BJ (cell line): ENCODE data around the gene COG2. TPM values are rescaled to one million over a fixed set of nuclear protein-coding genes. Genes with fewer than 3 reads are reported as not detected.

Experiments used
- CTCF ChIA-PET: fragments of 350-600 bp; formaldehyde crosslinking; extraction: SDS; loops from one replicate; lab custom pipeline; 2021; ENCODE audit warnings: antibody characterized with exemption, inconsistent platforms; lab: Yijun Ruan, JAX
- POLR2A ChIA-PET: fragments of 300-600 bp; sonication (Branson Sonifier 250); formaldehyde crosslinking; extraction: SDS; loops from one replicate; lab custom pipeline; 2021; ENCODE audit warnings: antibody characterized with exemption; lab: Charles Lee
- DNase-seq: peaks from one replicate; pipeline ENCODE4 v3.0.0-alpha.2; 2011; ENCODE audit warnings: low read depth
- H3K27me3 ChIP-seq: 2 replicates; pipeline ENCODE4 v1.6.0; 2011; ENCODE audit warnings: low read length; ENCODE audit not compliant: control insufficient read depth, insufficient read depth
- H3K36me3 ChIP-seq: 2 replicates; pipeline ENCODE4 v1.5.1; 2011; ENCODE audit warnings: low read length; ENCODE audit not compliant: control insufficient read depth, insufficient read depth
- H3K4me3 ChIP-seq: 2 replicates; pipeline ENCODE4 v1.5.1; 2011; ENCODE audit warnings: low read depth, mild to moderate bottlenecking, control low read depth, low read length
- polyA plus RNA-seq: library from polyadenylated mRNA; depleted of rRNA; stranded (reverse); fragments of >200 nt; gene quantifications from 2 replicates; pipeline ENCODE4 v1.2.3, GENCODE V29; 2011
- TF ChIP-seq, protein P1 (sequence below): IDR thresholded peaks from 2 replicates; pipeline ENCODE4 v1.5.1; 2011; ENCODE audit warnings: low read depth, mild to moderate bottlenecking, control low read depth, inconsistent platforms, low read length, moderate library complexity; ENCODE audit not compliant: insufficient read depth

COG2 gene
- polyA plus RNA-seq, 1 experiment, result 12.0 TPM

GRCh38 chr1:230669543-230669942 lies 27.3 kb downstream of the COG2 start:
- no peak for DNase-seq
- Histone ChIP-seq H3K36me3 (peaks cover 13% of the 10 kb centered on the region), H3K27me3 (no peaks in the 10 kb centered on the region), H3K4me3 (no peak overlapping the region)
- CTCF ChIA-PET, result no interaction called here
- POLR2A ChIA-PET, result no interaction called here
- TF ChIP-seq, protein P1, sequence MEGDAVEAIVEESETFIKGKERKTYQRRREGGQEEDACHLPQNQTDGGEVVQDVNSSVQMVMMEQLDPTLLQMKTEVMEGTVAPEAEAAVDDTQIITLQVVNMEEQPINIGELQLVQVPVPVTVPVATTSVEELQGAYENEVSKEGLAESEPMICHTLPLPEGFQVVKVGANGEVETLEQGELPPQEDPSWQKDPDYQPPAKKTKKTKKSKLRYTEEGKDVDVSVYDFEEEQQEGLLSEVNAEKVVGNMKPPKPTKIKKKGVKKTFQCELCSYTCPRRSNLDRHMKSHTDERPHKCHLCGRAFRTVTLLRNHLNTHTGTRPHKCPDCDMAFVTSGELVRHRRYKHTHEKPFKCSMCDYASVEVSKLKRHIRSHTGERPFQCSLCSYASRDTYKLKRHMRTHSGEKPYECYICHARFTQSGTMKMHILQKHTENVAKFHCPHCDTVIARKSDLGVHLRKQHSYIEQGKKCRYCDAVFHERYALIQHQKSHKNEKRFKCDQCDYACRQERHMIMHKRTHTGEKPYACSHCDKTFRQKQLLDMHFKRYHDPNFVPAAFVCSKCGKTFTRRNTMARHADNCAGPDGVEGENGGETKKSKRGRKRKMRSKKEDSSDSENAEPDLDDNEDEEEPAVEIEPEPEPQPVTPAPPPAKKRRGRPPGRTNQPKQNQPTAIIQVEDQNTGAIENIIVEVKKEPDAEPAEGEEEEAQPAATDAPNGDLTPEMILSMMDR, result no peak

- DNase-seq, result no peak
- Histone ChIP-seq H3K4me3 (no peak overlapping the region), H3K36me3 (peaks cover 9% of the 10 kb centered on the region), H3K27me3 (no peaks in the 10 kb centered on the region)
- POLR2A ChIA-PET, result no interaction called here
- CTCF ChIA-PET, result interaction anchor here (1.6 kb wide), 1 partner anchor 13 kb away, joined by 4 read pairs; no protein-coding TSS in a partner anchor
- TF ChIP-seq, protein P1, result no peak
Observed at GRCh38 chr1:230674581-230674980, 32.3 kb downstream of the COG2 start.

- Histone ChIP-seq H3K27me3 (no peaks in the 10 kb centered on the region), H3K36me3 (peaks cover 6% of the 10 kb centered on the region), H3K4me3 (no peak overlapping the region)
- DNase-seq, result no peak
- ChIA-PET CTCF (no interaction called here), POLR2A (no interaction called here)
- TF ChIP-seq, protein P1, result no peak
Observed at GRCh38 chr1:230677200-230677599, 34.9 kb downstream of the COG2 start.

DNA sequence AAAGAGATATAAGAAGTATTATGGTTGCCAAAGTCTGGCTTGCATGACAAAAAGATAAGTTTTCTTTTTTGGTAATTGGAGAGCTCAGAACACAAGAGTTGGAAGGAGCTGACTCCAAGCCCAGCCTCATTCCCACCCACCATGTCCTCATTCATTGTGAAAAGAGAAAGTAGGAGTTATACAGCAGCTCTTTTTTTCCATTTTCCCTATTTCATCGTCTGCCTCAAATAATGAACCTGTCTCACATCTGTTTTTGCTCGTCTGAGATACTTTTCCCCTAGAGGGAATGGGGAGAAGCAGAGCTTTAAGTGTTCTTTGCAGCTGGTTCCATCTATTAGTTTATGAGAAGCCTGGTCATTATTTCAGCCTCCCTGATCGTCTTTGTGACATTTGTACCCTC lies 36.9 kb downstream of the COG2 start:
- Histone ChIP-seq H3K36me3 (0 out of 2 replicates have a peak, but pooled peaks cover 4% of the 10 kb centered on the region), H3K4me3 (no peak overlapping the region), H3K27me3 (no peaks in the 10 kb centered on the region)
- CTCF ChIA-PET, result interaction anchor here (1.9 kb wide), 1 partner anchor 37 kb away, joined by 6 read pairs; the partner anchor contains the start of gene COG2
- POLR2A ChIA-PET, result no interaction called here
- TF ChIP-seq, protein P1, result no peak
- DNase-seq, result no peak

GRCh38 chr1:230679825-230680224 lies 37.5 kb downstream of the COG2 start:
- POLR2A ChIA-PET, result no interaction called here
- no peaks in the 10 kb centered on the region for H3K27me3 ChIP-seq
- TF ChIP-seq, protein P1, result no peak
- H3K36me3 ChIP-seq, result peaks cover 4% of the 10 kb centered on the region; the same call in 1 of the 2 replicates
- no peak for DNase-seq
- CTCF ChIA-PET, result no interaction called here
- no peak overlapping the region for H3K4me3 ChIP-seq
